SJCRH30 (cell line): ENCODE measurements around the gene NCOA6. TPM values are rescaled to one million over a fixed set of nuclear protein-coding genes. Genes with fewer than 3 reads are reported as not detected.
"Not testable (repeated sequence)": the region's sequence is repeated elsewhere in the genome, so short reads cannot be mapped to it uniquely, and the experiment has no call there.

Source experiments
- DNase-seq, 2 experiments: peaks; one replicate each; pipeline ENCODE4 v3.0.0-alpha.2; 2015 to 2020
- H3K27ac ChIP-seq: fragments of 250-450 bp; sonication (Bioruptor Pico); 2 replicates; pipeline ENCODE4 v1.5.1; 2020; ENCODE audit warnings: mild to moderate bottlenecking, moderate library complexity
- H3K27me3 ChIP-seq: fragments of 250-450 bp; sonication (Bioruptor Pico); 2 replicates; pipeline ENCODE4 v1.5.1; 2020; ENCODE audit warnings: mild to moderate bottlenecking, moderate library complexity
- H3K36me3 ChIP-seq: fragments of 250-450 bp; sonication (Bioruptor Pico); 2 replicates; pipeline ENCODE4 v1.5.1; 2020; ENCODE audit warnings: mild to moderate bottlenecking, moderate library complexity
- H3K4me1 ChIP-seq: fragments of 250-450 bp; sonication (Bioruptor Pico); 2 replicates; pipeline ENCODE4 v1.5.1; 2020; ENCODE audit warnings: mild to moderate bottlenecking, moderate library complexity
- H3K4me3 ChIP-seq: fragments of 250-450 bp; sonication (Bioruptor Pico); 2 replicates; pipeline ENCODE4 v1.5.1; 2020; ENCODE audit warnings: mild to moderate bottlenecking, moderate library complexity
- H3K9me3 ChIP-seq: fragments of 250-450 bp; sonication (Bioruptor Pico); replicated peaks from 2 replicates; pipeline ENCODE4 v1.5.1; 2020; ENCODE audit warnings: mild to moderate bottlenecking, moderate library complexity
- total RNA-seq: library from RNA; depleted of rRNA; stranded (reverse); fragments of >200 nt; shearing (Covaris generic); gene quantifications from 2 replicates; pipeline ENCODE4 v1.2.3, GENCODE V29; 2014

The NCOA6 gene
- total RNA-seq, 1 experiment from 2014 or later: 21.5 TPM

DNA sequence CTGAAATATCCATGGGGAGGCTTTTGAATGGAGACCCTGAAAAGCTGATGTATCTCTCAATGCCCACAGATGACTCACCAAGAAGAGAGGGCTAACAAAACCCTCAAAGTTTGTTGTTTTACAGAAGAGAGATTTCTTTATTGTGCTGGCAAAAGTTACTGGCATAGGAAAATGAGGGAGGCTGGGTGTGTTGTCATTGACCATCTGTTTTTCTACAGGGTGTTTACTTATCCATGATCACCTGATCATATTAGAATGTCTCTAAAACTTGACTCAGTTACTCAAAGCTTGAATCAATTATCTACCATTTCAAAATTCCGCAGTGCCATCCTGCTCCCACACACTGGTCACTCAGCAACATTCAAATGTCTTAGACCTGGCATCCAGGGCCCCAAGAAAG is 9.8 kb downstream of the NCOA6 start:
- Histone ChIP-seq H3K36me3 (peaks cover 2% of the 10 kb centered on the region; the same call in 1 of the 2 replicates), H3K27ac (no peak overlapping the region), H3K4me3 (no peak overlapping the region), H3K27me3 (no peaks in the 10 kb centered on the region), H3K4me1 (peaks cover 10% of the 10 kb centered on the region), H3K9me3 (0 out of 2 replicates have a peak, but pooled peaks cover 5% of the 10 kb centered on the region)
- DNase-seq: no peak

DNA sequence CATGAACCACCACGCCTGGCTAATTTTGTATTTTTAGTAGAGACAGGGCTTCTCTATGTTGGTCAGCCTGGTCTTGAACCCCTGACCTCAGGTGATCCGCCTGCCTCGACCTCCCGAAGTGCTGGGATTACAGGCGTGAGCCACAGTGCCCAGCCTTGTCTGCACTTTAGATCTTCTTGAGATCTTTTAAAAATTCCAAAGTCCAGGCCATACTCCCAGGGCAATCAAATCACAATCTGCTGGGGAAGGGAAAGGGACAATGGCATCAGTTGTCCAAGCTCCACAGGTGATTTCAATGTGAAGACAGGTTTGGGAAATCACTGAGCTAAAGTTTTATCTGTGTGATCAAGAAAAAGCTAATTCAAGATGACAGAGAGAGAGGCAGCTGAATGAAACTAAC is 16.9 kb downstream of the NCOA6 start:
- no peaks in the 10 kb centered on the region for H3K27me3 ChIP-seq
- no peak for DNase-seq
- no peaks in the 10 kb centered on the region; the same call in 1 of the 2 replicates for H3K4me1 ChIP-seq
- no peak overlapping the region for H3K4me3 ChIP-seq
- no peak overlapping the region for H3K27ac ChIP-seq
- peaks cover 8% of the 10 kb centered on the region for H3K36me3 ChIP-seq
- no peaks in the 10 kb centered on the region for H3K9me3 ChIP-seq

DNA sequence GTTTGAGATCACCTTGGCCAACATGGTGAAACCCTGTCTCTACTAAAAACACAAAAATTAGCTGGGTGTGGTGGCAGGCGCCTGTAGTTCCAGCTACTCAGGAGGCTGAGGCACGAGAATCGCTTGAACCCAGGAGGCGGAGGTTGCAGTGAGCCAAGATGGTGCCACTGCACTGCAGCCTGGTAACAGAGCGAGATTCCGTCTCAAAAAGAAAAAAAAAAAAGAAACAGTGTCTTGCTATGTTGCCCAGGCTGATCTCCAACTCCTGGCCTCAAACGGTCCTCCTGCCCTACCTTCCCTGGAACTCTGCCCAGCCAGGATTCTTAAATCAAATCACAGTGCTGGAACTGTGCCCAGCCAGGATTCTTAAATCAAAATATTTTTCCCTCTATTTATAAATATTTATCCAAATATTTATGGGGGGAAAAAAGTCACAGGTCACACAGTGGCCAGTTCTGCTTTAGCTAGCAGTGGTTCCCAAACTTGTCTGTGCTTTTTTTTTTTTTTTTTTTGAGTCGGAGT is 17.4 kb downstream of the NCOA6 start:
- not testable (repeated sequence) for H3K4me3 ChIP-seq, H3K4me1 ChIP-seq, DNase-seq, H3K9me3 ChIP-seq, H3K27me3 ChIP-seq, H3K27ac ChIP-seq
- peaks cover 13% of the 10 kb centered on the region for H3K36me3 ChIP-seq

DNA sequence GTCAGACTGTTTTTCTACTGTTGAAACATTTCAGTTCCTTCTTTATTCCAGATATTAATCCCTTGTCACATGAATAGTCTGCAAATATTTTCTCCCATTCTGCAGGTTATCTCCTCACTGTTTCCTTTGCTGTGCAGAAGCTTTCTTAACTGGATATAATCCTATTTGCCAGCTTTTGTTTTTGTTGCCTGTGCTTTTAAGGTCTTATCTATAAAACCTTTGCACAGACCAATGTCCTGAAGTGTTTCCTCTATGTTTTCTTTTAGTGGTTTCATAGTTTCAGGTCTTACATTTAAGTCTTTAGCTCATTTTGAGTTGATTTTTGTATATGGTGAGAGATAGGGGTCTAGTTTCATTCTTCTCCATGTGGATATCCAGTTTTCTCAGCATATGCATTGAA is 19.2 kb downstream of the NCOA6 start:
- Histone ChIP-seq H3K4me3 (no peak overlapping the region), H3K4me1 (no peaks in the 10 kb centered on the region; the same call in 1 of the 2 replicates), H3K27me3 (no peaks in the 10 kb centered on the region), H3K9me3 (no peaks in the 10 kb centered on the region), H3K36me3 (peaks cover 15% of the 10 kb centered on the region), H3K27ac (no peak overlapping the region)
- DNase-seq: no peak

DNA sequence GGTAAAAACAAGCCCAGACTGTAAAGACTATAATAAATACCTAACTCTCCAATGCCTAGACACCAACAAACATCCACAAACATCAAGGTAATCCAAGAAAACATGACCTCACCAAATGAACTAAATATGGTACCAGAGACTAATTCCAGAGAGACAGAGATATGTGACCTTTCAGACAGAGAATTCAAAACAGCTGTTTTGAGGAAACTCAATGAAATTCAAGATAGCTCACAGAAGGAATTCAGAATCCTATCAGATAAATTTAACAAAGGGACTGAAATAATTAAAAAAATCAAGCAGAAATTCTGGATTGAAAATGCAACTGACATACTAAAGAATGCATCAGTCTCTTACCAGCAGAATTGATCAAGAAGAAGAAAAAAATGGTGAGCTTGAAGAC is 26.6 kb downstream of the NCOA6 start:
- no peaks in the 10 kb centered on the region for H3K27me3 ChIP-seq
- no peak for DNase-seq
- H3K27ac ChIP-seq: no peak overlapping the region
- H3K4me3 ChIP-seq: no peak overlapping the region
- H3K4me1 ChIP-seq: peaks cover 11% of the 10 kb centered on the region
- peaks cover 7% of the 10 kb centered on the region; the same call in 1 of the 2 replicates for H3K36me3 ChIP-seq
- H3K9me3 ChIP-seq: no peaks in the 10 kb centered on the region; the same call in 1 of the 2 replicates

DNA sequence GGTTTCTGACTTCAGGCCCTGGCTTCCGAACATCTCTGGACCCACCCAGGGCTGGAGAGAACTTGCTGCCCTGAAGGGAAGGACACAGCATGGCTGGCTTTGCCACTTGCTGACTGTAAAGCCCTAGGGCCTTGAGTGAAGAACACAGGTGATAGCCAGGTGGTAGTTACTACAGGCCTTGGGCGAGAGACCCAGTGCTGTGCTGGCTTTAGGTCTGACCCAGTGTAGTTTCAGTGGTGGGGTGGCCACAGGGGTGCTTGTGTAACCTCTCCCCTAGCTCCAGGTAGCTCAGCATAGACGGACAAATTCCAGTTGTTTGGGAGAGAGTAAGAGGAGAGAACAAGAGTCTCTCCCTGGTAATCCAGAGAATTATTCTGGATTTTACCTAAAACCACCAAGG is 27.1 kb downstream of the NCOA6 start:
- H3K4me3 ChIP-seq: no peak overlapping the region
- H3K9me3 ChIP-seq: no peaks in the 10 kb centered on the region; the same call in 1 of the 2 replicates
- no peak overlapping the region for H3K27ac ChIP-seq
- DNase-seq: no peak
- peaks cover 11% of the 10 kb centered on the region for H3K4me1 ChIP-seq
- H3K27me3 ChIP-seq: no peaks in the 10 kb centered on the region
- H3K36me3 ChIP-seq: peaks cover 6% of the 10 kb centered on the region

DNA sequence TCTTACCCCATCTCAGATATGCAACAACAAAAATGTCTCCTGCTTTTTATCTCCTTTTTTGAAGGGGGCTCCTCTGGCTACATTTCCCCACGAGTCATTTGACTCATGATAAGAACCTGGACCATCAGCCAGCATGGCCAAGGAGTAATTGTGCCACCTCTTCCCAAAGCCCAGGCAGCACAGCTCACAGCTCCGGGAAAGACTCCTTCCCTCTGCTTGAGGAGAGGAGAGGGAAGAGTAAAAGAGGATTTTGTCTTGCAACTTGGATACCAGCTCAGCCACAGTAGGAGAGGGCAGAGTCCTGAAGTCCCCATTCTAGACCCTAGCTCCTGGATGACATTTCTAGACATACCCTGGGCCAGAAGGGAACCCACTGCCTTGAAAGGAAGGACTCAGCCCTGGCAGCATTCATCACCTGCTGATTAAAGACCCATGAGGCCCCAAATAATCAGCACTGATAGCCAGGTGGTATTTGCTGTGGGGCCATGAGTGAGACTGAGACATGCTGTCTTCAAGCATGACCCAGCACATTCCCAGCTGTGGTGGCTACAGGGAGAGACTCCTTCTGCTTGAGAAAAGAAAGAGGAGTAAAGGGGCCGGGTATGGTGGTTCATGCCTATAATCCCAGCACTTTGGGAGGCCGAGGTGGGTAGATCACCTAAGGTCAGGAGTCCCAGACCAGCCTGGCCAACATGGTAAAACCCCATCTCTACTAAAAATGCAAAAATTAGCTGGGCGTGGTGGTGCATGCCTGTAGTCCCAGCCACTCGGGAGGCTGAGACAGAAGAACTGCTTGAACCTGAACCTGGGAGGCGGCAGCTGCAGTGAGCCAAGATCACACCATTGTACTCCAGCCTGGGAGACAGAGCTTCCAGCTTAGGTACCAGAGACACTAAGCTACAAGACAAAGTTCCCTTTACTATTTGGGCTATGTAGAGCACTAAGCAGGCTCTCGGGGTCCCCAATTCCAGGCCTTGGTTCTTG is 28.1 kb downstream of the NCOA6 start:
- H3K27ac ChIP-seq: no peak overlapping the region
- no peak overlapping the region for H3K4me3 ChIP-seq
- H3K27me3 ChIP-seq: no peaks in the 10 kb centered on the region
- peaks cover 11% of the 10 kb centered on the region for H3K4me1 ChIP-seq
- H3K36me3 ChIP-seq: peaks cover 5% of the 10 kb centered on the region
- DNase-seq: no peak
- H3K9me3 ChIP-seq: no peaks in the 10 kb centered on the region; the same call in 1 of the 2 replicates

DNA sequence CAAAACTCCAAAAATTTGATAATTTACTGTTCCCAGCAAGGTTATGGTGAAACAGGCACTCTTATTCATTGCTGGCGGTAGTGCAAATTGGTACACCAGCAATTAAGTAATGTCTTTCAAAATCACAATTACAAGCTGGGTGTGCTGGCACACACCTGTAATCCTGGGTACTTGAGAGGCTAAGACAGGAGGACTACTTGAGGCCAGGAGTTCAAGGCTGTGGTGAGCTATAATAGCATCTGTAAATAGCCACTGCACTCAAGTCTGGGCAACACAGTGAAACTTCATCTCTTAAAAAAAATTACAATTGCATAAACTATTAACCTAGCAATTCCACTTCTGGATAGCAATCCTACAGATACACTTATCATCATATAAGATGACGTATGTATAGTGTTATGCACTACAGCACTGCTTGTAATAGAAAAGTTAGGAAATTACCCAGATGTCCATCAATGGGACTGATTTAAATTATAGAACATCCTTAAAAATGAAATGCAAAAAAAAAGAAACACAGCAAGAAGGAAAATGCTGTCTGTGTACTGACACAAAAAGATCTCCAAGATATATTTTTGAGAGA is 31.4 kb downstream of the NCOA6 start:
- no peak overlapping the region for H3K27ac ChIP-seq
- H3K4me3 ChIP-seq: no peak overlapping the region
- peaks cover 16% of the 10 kb centered on the region for H3K4me1 ChIP-seq
- peaks cover 18% of the 10 kb centered on the region for H3K36me3 ChIP-seq
- H3K27me3 ChIP-seq: no peaks in the 10 kb centered on the region
- no peaks in the 10 kb centered on the region; the same call in 1 of the 2 replicates for H3K9me3 ChIP-seq
- no peak for DNase-seq

DNA sequence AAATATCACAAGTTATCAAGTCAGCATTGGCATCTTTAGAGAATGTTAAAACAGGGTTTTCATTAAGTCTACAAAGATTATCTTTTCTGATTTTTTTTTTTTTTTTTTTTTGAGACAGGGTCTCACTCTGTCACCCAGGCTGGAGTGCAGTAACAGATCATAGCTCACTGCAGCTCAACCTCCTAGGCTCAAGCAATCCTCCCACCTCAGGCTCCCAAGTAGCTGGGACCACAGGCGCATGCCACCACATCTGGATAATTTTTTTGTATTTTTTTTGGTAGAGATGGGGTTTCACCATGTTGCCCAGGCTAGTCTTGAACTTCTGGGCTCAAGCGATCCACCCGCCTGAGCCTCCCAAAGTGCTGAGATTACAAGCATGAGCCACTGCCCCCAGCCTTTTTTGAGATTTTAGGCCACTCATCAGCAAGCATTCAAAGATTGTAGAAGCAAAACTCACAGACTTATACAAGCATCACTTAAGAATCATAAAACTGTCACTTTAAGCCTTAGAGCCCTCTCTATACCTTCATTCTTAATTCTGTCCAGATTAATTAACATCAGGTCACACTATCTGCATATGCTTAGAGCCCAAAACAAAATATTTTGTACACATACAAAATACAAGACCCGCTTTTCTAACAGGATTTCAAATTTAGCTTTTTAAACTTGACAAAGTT is 32.6 kb downstream of the NCOA6 start:
- H3K36me3 ChIP-seq: peaks cover 25% of the 10 kb centered on the region
- DNase-seq: no peak
- peaks cover 6% of the 10 kb centered on the region; the same call in 1 of the 2 replicates for H3K4me1 ChIP-seq
- no peaks in the 10 kb centered on the region for H3K27me3 ChIP-seq
- no peaks in the 10 kb centered on the region for H3K9me3 ChIP-seq
- no peak overlapping the region for H3K4me3 ChIP-seq
- no peak overlapping the region for H3K27ac ChIP-seq

DNA sequence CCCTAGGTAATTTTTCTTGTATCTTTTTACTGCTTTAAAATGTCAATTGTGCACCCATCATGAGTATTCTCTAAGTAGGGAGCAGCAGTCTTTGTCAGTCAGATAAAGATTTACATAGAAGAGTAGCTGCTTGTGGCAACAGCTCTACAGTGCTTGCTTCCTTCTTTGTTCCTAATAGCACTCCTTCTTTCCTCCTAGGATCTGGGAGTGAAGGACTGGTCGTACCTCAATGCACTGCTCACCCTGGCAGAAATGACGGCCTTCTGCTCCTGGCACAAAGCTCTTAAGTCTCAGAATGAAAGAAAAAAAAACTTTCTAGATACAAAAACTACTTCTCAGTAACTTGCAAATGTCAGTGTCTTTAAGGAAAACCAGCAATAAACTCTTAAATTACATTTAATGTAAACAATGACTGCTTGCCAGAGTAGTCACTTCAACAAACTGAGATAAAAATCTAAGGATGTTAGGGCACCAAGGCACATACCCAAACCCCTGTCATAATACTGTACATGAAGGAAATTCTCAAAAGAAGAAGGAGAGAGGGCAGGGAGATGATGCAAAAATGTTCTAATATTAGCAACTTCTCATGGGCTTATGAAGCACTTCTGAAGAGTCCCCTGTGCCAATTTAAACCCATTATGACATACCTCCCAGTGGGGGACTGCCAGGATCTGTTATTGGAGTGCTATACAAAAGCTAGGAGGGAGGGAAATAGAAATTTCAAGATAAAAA is 34.0 kb downstream of the NCOA6 start:
- no peak overlapping the region for H3K4me3 ChIP-seq
- peaks cover 25% of the 10 kb centered on the region for H3K36me3 ChIP-seq
- H3K27ac ChIP-seq: no peak overlapping the region
- no peak for DNase-seq
- no peaks in the 10 kb centered on the region for H3K9me3 ChIP-seq
- no peaks in the 10 kb centered on the region for H3K27me3 ChIP-seq
- peaks cover 6% of the 10 kb centered on the region; the same call in 1 of the 2 replicates for H3K4me1 ChIP-seq

DNA sequence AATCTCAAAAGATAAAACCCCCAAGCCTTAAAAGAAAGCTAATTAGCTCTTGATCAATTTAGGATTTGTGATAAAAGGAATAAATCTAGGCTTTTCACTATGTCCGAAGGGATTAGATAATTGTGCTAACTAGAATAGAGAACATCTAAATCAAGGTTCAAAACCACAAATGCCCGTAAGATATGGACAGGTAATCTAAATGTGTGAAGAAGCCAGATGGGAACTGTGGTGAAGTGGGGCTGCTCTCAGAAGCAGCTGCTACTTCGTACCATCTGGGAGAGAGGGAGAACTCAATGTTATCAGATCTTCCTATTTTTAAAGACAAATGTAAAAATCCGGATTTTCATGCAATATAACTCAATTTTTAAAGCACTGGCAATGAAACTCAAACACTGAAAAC is 44.2 kb downstream of the NCOA6 start:
- H3K4me3 ChIP-seq: no peak overlapping the region
- H3K4me1 ChIP-seq: no peaks in the 10 kb centered on the region
- no peaks in the 10 kb centered on the region for H3K27me3 ChIP-seq
- H3K36me3 ChIP-seq: peaks cover 20% of the 10 kb centered on the region
- no peaks in the 10 kb centered on the region for H3K9me3 ChIP-seq
- H3K27ac ChIP-seq: no peak overlapping the region
- no peak for DNase-seq

DNA sequence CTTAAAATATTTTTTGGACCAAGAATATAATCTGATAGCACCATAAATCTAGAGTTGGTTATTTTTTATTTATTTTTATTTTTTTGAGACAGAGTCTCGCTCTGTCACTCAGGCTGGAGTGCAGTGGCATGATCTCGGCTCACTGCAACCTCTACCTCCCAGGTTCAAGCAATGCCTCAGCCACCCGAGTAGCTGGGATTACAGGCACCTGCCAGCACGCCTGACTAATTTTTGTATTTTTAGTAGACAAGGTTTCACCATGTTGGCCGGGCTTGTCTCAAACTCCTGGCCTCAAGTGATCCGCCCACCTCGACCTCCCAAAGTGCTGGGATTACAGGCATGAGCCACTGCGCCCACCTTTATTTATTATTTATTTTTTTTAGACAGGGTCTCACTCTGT is 45.2 kb downstream of the NCOA6 start:
- H3K4me1 ChIP-seq, H3K4me3 ChIP-seq, H3K9me3 ChIP-seq, DNase-seq, H3K27ac ChIP-seq, H3K27me3 ChIP-seq: not testable (repeated sequence)
- peaks cover 26% of the 10 kb centered on the region for H3K36me3 ChIP-seq

DNA sequence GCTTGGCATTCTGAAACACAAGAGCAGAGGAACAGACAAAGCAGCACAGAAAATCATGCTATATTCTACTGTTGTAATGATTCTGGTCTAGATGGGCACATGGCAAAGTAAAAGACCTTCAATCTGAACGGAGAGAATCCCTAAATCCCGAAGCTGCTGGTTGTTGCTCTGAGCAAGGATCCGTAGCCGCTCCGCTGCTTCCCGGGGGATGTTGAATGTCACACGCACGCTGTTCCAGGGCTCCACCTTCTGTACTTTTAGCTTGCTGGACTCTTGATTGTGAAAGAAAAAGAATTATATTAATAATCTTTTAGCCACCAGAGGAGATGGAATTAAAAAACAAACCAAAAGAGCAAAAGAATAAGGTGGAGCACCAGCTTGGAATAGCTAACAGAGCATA is 49.3 kb downstream of the NCOA6 start:
- Histone ChIP-seq H3K27ac (no peak overlapping the region), H3K4me1 (peaks cover 10% of the 10 kb centered on the region; the same call in 1 of the 2 replicates), H3K36me3 (peaks cover 38% of the 10 kb centered on the region), H3K4me3 (no peak overlapping the region), H3K9me3 (no peaks in the 10 kb centered on the region), H3K27me3 (no peaks in the 10 kb centered on the region)
- no peak for DNase-seq

DNA sequence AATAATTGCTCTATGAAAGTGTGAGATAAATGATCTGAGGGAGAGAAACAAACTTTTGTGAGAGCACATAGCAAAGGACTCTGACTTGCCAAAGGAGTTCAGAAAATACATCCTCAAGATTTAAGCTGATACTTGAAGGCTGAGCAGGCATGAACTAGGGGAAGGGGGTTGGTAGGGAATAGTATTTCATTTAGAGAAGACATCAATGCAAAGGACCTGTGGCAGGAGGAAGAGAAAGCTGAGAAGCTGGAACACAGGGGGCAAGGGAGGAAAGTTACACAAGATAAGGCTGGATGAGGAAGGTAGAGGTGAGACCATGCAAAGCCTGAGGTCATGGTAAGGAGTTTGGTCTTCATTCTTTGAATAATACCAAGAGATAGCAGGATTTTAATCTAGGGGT is 50.6 kb downstream of the NCOA6 start:
- H3K9me3 ChIP-seq: no peaks in the 10 kb centered on the region
- H3K36me3 ChIP-seq: peaks cover 43% of the 10 kb centered on the region
- H3K4me3 ChIP-seq: no peak overlapping the region
- peaks cover 10% of the 10 kb centered on the region; the same call in 1 of the 2 replicates for H3K4me1 ChIP-seq
- no peaks in the 10 kb centered on the region for H3K27me3 ChIP-seq
- no peak overlapping the region for H3K27ac ChIP-seq
- no peak for DNase-seq
